ENCODE measurements around the gene PLPP7.
"Not testable (repeated sequence)": the region's sequence is repeated elsewhere in the genome, so short reads cannot be mapped to it uniquely, and the experiment has no call there.

The PLPP7 gene

DNA sequence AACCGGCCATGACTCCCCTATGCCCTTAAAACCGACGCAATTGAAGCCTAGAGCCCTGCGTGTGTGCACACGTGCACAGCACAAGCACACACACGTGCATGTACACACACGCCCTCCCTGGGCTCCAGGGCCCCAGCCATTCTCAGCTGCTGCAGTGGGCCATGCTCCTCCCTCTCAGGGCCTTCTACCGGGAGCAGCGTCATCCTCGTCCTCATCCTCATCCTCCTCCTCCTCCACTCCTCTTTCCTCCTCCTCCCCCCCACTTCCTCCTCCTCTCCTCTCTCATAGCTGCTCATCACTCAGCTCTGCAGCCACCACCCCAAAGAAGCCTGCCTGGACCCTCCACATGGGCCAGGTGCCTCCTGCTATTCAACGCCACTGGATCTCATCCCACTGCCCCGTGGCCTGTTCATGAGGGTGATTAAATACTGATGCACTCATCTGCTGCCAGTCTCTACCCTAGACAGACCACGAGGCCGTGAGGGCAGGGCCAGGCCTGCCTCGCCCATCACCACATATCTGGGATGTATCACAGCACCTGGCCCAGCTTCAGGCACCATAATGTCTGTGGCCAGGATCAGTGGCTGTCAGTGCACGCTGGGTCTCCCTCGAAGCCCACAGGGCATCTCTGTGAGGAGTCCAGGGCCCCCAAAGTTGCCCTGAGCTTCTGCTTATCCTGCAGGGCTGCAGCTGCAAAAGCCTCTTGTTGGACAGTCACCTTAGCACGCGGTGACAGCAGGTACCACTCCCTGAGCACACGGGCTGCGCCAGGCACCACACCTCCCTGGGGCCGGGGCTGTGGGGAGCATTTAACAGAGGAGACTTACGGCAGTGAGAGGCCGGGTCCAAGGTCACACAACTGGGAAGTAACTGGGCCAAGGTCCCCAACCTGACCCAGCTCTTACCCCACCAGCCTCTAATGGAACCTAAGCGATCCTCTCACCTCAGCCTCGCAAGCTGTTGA lies 23.0 kb upstream of the PLPP7 start:
- DNase-seq (ENCODE audit: low spot score) = no peak

GRCh38 chr9:131270171-131271015 lies 19.1 kb upstream of the PLPP7 start:
- no peak for DNase-seq (ENCODE audit: low spot score)

DNA sequence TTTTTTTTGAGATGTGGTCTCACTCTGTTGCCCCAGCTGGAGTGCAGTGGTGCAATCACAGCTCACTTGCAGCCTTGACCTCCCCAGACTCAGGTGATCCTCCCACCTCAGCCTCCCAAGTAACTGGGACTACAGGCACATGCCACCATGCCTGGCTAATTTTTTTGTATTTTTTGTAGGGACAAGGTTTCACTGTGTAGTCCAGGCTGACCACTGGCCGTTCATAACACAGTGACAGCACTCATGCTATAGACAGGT lies 18.6 kb upstream of the PLPP7 start:
- DNase-seq (ENCODE audit: low spot score) = not testable (repeated sequence)

GRCh38 chr9:131271506-131271931 lies 18.0 kb upstream of the PLPP7 start:
- DNase-seq (ENCODE audit: low spot score) = no peak

DNA sequence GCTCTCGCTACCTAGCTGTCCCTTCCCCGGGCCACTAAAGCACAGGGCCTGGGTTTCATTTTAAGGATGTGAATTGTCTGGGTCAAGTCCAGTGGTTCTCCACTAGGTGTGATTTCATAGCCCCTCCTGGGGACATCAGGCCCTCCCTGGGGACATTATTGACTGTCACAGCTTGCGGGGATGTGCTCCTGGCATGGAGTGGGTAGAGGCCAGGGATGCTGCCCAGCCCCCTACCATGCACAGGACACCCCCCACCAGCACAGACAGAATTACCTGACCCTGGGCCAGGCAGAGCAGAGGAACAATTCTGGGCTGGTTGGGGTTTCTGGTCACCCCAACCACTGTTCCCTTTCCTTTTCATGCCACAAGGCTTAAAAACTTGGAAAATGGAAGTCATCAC lies 17.3 kb upstream of the PLPP7 start:
- DNase-seq (ENCODE audit: low spot score) = no peak

- no peak for DNase-seq (ENCODE audit: low spot score)
These were observed 16.2 kb upstream of the PLPP7 start for GRCh38 chr9:131273146-131273855.

GRCh38 chr9:131273856-131274673 lies 15.5 kb upstream of the PLPP7 start:
- DNase-seq (ENCODE audit: low spot score) = no peak

DNA sequence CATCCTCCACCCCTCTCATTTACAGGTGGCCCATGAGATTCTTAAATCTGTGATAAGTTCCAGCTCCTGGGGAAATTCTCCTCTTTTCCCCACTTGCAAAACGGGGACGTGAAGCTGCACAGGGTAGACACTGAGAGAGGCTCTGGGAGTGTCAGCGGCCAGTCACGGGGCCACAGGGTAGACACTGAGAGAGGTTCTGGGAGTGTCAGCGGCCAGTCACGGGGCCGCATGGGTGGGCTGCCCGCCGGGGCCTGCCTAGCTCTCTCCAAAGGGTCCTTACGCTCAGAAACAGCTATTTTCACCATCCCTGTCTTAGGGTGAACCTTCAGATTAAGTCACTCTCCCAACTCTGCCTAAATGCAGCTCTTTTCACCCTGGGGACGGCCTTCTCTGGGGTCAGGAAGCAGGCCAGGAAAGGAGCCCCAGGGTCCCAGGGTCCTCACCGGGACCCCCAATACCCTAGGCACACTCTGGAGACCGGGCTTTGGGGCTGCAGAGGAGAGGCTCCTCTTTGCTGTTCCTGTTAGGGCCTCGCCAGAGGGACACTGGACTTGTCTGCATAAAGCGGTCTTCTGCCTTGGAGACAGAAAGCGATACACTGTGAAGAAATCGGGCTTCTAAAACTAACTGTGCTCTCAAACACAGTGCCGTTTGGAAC lies 14.7 kb upstream of the PLPP7 start:
- no peak for DNase-seq (ENCODE audit: low spot score)

DNA sequence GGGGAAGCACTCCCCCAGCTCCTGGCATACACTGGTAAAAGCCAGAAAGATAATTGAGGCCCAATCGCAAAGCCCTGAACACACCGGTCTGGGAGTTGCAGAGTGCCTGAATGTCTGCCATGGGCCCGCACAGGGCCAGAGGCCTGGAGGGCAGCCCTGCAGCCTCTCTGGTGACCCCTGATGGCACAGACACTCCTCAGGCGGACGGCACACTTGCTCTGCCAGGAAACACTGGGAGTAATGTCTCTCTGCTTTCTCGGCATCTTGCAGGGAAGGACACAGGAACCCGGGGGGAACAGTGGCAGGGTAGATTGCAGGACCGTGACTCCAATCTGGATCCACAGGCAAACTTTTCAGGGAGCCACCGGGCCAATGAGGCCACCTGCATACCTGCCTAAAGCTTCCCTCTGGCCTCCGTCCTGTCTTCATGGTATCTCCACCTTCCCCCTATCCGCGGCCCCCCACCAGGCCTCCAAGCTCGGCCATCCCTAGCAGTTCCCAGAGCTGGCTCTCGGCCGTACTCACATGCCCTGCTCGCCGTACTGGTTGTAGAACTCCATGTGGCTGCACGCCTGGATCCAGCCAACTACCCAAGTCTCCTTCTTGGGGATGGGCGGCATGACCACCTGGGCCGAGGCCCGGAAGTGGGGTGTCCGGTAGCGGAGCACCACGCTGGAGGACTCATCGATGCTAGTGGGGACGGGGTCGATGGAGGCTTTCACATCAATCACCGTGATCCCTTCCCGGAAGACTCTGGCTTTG lies 14.0 kb upstream of the PLPP7 start:
- DNase-seq (ENCODE audit: low spot score) = no peak

DNA sequence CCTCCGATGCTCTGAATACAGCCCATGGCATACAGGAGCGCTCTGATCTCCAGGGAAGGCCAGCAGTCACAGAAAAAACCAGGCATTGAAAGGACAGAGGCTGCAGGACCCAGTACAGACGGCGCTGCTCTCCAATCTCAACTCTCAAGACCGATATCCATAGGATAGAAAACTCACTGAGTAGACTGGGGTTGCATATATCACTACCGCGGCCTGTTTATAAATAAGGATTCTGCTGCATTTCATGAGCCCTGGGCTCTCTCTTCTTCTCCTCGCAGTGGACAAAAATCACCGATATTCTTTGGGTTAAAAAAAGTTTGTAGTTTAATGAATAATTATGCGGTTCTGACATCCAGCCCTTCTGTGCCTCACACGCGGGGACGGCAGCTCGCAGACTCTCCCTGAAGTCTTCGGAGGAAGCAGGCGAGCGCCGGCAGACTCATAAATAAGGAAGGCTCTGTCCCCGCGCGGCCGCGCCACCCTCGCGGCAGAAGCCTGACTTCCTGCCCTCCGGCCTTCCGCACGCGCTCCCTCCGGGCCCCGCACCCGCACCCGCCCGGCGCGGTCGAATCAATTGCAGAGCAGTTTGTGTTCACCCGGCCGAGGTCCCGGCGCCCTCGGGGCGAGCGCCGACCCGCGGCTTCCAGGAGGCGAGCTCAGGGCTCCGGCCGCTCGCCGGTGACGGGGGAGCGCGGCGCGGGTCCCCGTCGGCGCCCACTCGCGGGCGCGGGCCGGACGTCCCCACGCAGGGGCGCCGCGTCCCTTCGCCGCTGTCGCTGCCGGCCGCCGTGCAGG lies 13.2 kb upstream of the PLPP7 start, which contains the start of gene FAM78A:
TSS of gene FAM78A (minus strand) at position 417 of the 795 bp plus-strand sequence. CDS start at position 86, 331 bp downstream.
- DNase-seq (ENCODE audit: low spot score) = peak; percentile 47

GRCh38 chr9:131276891-131277286 lies 12.6 kb upstream of the PLPP7 start:
- DNase-seq (ENCODE audit: low spot score) = peak; percentile 28

- DNase-seq (ENCODE audit: low spot score) = no peak
These were observed 12.1 kb upstream of the PLPP7 start for GRCh38 chr9:131277287-131277909.

DNA sequence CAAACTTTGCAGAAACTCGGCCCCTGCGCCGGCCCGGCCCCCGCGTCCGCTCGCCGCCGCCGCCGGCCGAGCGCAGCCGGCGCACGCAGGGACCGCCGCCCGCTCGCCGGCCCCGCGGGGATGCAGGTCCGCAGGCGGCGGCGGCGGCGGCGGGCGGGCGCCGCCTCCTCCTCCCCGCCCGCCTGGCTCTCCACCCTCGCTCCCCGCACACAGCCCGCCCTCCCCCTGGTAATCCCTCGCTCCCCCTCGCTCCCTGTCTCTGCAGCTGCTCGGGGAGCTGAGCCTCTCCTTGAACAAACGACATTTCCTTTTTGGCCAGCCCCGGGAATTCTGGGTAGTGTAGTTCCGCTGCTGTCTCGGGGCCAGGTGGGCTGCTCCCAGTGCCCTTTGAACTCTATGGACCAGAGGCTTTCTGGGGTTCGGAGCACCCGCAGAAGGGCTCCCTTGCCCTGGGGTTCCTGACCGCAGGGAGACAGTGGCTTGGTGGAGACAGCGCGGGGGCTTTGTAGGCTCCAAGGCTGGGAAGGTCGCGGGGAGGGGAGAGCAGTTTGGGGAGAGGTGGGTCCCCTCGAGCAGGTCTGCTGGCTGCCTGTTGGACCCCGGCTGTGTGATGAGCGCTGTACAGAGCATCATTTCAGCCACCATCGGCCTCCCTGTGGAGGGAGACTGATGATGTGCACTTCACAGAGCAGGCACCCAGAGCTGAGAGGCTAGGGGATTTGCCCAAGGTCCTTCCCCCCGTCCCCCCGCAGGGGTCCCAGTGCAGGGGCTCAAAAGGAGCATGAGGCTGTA lies 11.4 kb upstream of the PLPP7 start:
- peak; percentile 96 for DNase-seq (ENCODE audit: low spot score)

DNA sequence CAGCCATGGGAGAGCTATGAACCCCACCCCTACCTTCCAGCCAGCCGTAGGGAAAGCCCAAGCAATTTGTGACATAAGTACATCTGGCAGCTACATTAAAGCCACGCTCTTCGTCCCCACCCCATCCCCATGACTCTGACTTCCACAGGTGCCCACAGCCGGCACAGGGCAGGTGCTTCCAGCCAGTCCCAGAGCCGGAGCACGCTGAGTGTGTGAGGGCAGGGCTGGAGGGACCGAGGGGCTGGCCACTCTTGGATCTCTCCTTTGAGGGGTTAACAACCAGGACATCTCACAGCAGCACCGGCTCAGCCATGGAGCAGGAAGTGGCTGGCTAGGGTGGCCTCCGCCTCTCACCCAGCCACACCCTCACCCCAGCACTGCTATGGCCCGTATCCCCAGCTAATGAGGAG lies 10.8 kb upstream of the PLPP7 start:
- no peak for DNase-seq (ENCODE audit: low spot score)

DNA sequence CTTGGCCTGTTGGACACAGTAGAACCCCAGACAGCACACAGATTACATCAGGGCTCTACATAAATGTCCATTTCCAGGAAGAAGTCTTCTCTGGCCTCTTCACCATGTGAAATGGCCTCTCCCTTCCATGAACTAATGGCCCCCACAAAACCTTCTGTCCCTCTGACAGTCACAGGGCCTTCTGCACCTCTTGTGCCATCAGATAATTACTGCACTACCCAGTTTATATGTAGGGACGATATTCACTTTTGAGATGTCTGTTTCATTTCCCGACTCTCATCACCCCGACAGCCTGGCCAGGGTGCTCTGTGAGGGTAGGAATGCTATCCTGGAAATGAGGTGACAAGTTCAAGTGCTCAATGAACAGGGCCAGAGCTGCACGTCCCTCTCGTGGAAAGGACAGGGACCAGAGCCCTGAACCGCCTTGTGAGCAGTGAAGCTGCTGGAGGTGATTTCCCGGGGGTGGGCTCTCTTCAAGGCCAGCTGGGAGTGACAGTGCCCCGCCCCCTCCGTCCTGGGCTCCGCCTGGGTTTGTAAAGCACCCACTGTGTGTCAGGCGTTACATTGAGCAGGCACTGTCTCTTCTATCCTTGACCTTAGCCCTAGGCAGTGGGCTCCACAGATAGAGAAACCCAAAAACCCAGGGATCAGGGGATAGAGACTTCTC lies 10.2 kb upstream of the PLPP7 start:
- DNase-seq (ENCODE audit: low spot score) = no peak

DNA sequence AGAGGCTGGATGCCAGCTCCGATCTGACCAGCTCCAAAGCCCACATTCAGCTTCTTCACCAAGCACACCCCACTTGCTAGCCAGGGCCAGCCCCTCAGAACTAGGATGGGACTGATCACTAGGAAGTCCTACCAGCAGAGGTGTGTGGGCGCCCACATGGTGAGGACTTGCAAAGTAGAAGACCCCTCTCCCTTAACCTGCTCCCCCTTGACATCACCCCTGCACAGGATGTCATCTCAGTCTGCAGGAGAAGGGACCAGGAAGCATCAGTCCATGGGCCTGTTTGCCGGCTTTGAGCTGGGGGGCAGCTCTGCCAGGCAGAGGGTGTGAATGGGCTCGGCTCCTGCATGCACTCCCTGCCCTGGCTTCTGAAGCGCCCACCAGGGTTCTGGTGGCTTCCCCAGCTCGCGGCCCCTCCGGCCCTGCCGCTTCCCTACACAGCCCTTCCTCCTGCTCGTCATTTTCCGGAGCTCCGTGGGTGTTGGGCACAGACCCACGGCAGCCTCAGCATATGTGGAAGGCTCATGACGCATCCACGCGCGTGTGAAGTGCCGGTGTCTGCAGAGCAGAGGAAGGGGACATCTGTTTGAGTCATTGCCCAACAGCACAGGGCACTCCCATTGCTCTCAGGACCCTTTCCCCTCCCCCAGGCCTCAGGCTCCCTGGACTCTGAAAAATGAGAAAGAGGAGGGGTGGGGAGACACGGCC lies 9.5 kb upstream of the PLPP7 start:
- peak; percentile 37 for DNase-seq (ENCODE audit: low spot score)

DNA sequence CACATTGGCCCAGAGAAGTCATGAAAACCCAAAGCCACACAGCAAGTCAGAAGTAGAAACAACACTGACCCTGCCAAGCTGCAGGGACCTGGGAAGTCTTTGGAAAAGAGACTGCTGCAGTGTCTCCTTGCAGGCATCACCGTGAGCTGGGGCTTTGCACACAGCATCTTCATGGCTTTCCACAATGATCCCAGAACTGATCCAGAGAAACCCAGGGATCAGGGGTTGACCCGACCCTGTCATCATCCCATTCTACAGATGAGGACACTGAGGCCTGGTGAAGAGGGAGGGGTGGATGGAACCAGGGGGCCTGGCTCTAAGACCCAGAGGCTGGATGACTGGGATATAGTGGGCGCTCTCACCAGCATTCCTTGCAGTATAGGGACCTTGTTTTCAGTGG lies 8.9 kb upstream of the PLPP7 start:
- DNase-seq (ENCODE audit: low spot score) = no peak

All from AG20443 (cell line).